HG03457 (cell line): ENCODE results near the gene SARM1.
A peak's percentile ranks its signal among the peaks of the same experiment; 100 is the strongest.
"Not testable (repeated sequence)": the region's sequence is repeated elsewhere in the genome, so short reads cannot be mapped to it uniquely, and the experiment has no call there.

Experiments
- ATAC-seq: cut with Tn5 transposase; IDR thresholded peaks from one replicate; pipeline ENCODE4 v1.9.1; 2021; ENCODE audit warnings: moderate number of reproducible peaks; ENCODE audit not compliant: unreplicated experiment

The SARM1 gene

DNA sequence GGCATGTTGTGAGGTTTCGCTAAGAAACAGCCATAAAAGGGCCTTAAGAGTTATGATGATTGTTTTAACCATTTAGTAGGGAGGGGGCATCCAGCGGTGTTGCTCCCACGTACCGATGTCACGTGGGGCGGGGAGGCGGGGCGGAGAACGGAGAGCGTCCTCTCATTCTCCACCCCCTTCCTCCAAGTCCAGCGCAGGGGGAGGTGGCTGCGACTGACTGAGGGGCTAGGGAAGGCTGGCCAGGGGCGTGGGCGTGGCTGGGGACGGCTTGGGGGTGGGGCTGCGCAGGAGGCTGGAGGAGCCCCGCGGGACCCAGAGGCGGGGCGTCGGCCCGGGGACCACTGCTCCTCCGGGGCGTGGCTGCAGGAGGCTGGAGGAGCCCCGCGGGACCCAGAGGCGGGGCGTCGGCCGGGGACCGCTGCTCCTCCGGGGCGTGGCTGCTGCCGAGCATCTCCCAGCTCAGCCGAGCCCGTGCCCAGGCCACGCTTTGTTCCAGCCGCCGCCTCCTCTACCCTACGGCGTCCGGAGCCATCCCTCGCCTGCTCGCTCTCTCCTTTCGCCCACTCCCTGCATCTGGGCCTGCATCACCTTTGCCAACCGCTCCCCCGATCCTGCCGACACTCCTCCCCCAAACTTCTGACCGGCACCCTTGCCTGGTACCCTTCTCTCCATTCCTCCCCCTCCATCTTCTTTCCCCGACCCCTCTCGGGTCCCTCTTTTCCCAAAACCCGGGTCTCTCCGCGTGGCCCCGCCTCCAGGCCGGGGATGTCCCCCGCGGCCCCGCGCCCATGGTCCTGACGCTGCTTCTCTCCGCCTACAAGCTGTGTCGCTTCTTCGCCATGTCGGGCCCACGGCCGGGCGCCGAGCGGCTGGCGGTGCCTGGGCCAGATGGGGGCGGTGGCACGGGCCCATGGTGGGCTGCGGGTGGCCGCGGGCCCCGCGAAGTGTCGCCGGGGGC, at the start of gene SARM1:
Gene SARM1 (plus strand): TSS at position 450 of the 958 bp plus-strand sequence. CDS start 339 bp downstream, at position 789.
- no peak for ATAC-seq

DNA sequence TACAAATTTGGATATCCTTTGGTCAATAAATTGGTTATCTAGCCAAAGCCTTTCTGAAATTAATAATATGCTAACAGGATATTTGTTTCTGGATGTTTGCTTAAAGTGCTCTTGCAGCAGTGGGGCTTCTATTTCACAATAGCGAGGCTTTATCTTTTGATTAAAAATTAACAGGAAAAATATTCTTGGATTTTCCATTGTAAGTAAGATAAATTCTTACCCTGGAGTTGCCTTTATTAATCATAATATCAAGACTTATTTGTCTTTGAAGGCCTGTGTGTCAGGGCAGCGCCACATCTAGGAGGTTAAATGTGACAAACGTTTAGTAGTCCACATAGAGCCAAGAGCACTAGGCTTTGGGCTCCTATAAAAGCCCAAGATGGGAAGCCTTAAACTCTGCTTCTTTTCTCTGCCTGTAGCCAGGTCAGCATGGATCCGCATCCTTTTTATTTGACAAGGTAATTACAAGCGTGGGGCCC, 47.2 kb upstream of the SARM1 start:
- no peak for ATAC-seq

DNA sequence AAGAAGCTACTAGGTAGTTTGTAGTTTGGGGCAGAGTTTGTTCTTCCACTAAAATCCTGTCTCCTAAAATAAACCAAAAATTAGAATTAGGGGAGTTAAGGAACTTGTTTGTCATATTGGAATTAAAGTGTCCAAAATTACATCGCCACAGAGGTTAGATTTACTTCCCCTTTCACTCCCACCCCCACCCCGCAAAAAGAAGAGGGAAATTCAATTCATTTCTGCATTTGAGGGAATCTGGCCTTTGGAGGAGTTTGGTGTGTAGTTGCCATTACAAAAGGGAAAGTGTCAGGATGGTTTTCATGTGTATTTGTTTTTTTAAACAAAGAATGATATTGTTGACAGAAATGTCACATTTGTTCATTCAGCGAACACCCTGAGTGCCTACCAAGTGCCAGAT, 46.7 kb upstream of the SARM1 start:
- no peak for ATAC-seq

DNA sequence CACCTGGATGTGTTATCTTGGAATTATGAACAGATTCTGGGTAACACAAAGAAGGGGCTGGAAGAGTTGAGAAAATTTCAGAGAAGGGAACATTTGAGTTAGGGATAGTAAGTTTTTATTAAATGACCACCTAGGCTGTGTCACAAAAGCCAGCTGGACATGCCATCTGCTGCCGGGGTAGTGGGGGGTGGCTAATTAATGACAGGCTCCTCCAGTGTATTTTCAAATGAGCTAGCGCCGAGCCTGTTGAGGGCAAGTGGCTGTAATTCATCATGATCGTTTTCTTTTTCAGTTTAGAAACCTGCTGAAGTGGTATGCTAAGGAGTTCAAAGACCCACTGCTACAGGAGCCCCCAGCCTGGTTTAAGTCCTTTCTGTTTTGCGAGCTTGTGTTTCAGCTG, 46.3 kb upstream of the SARM1 start:
- ATAC-seq, result no peak

DNA sequence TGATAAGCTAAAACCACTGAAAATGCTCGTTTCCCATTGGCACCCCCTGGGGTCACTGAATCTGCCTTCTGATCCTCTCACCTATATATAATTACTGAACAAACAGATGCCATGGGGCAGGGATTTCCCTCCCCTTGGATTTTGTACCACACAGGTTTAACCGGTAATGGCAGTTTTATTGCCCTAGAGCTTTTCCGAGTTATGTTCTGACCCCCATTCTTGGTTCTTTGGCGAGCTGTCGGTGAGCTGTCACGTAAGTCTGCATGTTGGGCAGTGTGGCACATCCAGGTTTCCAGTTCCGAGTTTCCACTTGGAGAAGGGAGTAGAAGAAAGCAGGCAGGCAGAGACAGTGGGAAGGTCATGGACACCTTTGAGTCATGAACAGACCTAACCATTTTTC, 45.4 kb upstream of the SARM1 start:
- ATAC-seq, result no peak

DNA sequence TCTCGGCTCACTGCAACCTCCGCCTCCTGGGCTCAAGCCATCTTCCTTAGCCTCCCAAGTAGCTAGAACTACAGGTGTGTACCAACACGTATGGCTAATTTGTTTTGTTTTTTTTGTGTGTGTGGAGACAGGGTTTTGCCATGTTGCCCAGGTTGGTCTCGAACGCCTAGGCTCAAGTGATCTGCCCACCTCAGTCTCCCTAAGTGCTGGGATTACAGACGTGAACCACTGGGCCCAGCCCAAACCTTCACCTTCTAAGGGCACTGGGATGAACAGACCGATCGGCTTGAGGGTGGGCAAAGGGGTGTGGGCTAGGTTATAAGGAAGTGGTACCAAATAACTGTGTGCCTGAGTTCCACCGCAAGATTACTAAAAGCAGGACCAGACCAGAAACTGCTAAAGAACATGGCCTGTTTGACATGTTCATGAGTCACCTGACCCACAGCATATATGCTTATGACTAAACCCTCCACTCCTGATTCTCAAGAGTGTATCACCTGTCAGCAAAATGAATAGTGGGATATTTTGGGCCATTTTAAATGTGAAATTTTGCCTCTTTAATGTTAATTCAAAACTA, 44.4 kb upstream of the SARM1 start:
- ATAC-seq, result no peak

DNA sequence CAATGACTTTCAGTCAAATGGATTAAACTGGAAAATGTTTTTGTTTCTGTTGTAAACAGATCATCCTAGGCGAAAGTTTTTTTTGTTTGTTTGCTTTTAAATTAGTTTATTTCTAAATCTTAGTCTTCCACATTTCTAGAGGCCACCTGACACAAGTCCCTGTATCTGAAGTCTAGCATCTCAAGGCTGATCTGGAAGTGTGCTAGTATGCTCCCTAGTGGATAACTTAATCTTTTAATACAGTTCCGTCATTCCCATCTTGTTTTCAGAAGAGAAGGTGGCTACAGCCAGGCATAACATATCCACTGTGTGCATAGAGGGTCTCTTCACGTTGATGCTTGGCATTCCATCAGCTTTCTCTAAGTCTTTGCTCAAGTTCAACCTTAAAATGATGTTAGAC, 43.8 kb upstream of the SARM1 start:
- no peak for ATAC-seq

DNA sequence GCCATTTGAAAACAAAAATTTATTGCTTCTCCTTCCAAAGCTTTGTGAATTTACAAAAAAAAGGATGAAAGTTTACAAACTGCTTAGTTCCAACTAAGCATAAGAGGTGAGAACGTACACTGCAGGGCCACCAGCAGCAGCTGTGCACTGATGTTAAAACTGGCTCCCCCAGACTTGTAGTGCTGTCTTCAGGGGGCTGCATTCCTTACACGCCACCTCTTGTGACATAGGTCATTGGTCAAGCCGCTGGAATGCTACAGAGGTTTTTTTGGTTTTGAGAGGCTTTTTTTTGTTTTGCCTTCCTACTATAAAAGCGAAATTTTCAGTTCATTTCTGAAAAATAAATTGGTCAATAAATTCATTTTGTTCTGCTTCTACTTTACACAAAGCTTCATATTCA, 43.2 kb upstream of the SARM1 start:
- no peak for ATAC-seq

DNA sequence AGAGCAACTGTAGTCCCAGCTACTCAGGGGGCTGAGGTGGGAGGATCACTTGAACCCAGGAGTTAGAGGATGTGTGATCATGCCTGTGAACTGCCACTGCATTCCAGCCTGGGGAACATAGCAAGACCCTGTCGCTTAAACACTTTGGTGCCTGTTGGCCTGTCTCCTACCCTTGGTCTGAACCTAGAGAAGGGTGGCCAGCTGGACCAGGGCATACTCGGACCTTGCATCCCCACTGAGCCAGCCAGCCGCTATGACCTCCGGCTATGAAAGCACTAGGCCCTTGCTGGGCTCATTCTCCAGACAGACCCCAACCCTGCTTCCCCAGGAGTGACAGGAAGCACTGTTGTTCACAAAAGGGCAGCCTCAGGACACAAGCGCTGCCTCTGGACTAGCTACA, 40.8 kb upstream of the SARM1 start:
- ATAC-seq, result no peak

DNA sequence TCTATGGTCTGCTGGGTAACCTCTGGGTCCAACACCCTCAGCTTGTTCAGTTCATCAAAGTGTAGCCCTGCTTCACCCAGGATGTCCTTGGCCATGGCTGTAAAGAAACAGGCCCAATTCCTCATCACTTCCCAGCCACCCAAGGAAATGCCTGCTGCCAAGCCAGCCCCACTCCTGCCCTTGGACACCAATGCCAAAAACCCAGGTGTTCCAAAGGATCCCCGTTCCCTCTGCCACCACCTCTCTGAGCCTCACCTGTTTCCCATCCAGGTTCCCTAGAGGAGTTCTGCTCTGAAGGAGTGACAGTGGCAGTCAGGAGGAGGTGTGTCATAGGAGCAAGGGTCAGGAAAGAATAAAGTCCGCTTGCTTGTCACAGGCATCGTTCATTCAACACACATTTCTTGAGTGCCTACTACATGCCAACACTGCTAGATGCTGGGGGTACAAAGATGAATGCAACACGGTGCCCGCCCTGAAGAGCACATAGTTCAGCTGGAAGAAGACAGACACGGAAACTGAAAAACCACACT, 39.5 kb upstream of the SARM1 start:
- ATAC-seq, result no peak

DNA sequence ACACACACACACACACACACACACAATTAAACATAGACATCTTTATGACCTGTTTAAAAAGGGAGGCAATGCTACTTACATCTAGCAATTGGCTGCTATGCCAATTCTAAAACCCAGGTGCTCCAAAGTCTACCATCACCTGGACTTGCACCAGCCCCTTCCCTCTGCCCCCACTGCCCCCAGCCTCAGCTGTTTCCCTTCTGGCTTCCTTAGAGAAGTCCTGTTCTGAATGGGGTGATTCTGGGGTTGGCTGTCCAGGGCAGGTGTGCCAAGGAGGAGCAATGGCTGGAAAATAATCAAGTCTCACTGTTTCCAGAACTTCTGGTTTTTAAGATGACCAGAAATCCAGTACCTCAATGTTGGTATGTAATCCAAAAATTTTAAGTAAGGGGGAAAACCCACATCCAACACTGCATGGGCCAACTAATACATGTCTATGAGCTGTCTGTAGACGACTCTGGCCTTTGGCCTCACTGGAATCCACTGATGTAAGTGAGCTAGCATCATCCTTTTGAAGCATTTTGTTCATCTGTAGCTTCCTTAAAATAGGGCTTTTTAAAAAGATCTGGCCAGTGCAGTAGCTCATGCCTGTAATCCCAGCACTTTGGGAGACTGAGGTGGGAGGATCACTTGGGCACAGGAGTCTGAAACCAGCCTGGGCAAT, 38.3 kb upstream of the SARM1 start:
- no peak for ATAC-seq

DNA sequence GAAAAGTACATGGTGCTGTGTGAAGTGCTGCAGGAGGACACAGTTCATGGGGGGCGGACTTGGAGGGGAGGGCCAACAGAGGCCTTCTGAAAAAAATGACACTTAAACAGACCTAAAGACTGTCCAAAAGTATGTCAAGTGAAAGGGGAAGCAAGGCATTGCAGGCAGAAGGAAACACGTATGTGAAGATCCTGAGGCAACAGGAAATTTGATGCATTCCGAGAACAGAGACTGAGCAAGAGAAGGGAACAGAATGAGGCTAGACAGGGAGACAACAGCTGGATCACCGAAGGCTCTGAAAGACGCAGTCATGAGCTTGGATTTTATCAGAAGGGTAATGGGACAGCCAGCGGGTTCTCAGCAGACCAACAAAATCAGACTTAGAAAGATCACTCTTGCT, 37.3 kb upstream of the SARM1 start:
- ATAC-seq, result no peak

DNA sequence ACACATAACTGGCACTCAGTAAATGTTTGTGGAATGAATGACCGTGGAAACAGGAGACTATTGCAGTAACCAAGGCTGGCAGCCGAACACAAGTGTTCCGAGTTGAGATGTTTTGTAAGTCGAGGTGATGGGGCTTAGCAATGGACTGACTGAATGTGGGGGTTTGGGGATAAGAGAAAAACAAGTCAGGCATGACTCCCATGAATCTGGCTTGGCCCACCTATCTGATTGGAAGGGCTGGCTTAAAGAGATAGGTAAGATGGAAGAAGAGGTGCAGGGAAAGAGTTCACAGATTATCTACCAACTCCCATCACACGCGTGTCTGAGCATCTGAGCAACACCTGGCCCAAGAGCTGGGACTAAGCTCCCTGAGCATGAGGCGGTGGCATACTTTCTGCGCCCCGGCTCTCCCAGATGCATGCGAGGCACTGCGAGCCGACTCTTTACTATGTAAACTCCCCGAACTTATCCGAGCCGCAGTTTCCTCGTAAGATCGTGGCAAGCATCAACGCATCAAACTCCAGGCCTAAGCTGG, 36.8 kb upstream of the SARM1 start:
- no peak for ATAC-seq

DNA sequence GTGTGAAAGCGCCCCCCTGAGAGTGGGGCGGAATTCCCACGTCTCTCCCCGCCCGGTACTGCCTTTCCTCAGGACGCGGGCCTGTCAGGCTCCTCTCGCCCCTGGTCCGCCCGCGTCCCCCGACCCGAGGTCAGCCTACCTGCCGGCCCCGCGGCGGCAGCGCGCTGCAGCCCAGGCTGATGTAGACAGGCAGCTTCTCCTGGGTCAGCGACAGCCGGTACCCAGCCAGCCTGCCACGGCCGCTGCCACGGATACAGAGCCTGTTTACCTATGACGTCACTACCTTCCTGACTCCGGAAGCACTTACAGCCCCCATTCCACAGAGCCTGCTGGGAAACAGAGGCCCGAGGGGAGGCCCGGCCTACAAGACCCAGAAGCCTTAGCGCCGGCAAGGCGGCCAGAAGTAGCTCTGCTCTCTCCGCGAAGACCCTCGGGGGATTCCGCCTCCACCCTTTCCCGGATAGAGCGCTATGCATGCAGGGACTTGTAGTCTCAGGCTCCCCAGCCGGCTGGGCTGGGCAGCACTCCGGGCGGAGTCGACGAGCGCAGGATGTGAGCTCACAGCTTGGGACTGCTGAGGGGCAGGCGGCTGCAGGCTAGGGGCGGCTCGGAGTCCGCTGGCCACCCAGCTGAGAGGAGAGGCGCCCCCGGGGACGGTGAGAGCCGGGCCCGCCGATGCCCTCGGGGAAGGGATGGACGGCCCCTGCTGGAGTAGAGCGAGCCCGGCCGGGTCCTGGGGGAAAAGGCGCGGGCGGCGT, 36.1 kb upstream of the SARM1 start, which contains the start of the genes IFT20 and TNFAIP1:
Gene IFT20 (minus strand): TSS at position 272 of the 758 bp plus-strand sequence. CDS start 3,487 bp downstream, outside the sequence.
Gene TNFAIP1 (plus strand): TSS at position 561 of the 758 bp plus-strand sequence. CDS start 3,761 bp downstream, outside the sequence.
- peak; percentile 93 for ATAC-seq

DNA sequence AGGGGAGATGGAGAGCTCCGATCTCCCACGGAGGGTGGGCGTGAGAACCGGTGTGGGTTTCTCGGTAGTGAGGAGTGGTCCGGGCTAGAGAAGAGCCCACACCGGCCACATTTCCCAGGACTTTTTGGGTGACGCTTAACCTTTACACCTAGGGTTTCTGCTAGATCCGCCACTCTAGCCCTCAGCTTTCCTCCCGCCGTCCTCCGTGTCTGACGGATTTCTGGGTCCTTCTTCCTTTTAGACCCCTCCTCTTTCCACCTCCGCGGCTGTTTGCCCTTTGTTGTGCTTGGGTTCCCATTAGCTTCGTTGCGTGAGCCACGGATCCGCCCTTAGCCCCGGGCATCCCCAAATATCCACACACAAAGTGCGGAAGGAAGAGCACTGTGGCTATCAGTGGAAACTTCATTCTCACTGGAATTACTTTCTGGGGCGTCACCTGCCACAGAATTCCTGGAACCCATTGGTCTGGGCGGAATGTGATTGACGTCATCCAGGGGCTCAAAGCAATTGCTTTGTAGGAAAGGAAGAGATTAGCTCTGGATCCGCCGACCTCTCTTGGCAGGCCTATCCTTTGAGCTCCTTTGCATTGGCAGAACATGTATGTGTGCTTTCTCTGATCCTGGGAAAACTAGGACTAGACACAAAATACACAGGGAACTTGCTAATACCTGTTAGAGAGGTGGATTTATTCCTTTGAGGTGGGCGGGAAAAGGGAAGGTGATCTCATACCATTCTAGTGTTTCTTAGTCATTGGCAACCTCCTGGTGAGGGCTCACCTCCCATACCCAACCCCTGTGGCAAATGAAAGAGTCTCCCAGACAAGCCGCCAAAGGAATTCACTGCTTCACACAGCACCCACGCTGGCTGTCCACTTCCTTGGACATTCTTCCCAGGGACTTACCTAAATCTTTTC, 35.3 kb upstream of the SARM1 start:
- no peak for ATAC-seq

DNA sequence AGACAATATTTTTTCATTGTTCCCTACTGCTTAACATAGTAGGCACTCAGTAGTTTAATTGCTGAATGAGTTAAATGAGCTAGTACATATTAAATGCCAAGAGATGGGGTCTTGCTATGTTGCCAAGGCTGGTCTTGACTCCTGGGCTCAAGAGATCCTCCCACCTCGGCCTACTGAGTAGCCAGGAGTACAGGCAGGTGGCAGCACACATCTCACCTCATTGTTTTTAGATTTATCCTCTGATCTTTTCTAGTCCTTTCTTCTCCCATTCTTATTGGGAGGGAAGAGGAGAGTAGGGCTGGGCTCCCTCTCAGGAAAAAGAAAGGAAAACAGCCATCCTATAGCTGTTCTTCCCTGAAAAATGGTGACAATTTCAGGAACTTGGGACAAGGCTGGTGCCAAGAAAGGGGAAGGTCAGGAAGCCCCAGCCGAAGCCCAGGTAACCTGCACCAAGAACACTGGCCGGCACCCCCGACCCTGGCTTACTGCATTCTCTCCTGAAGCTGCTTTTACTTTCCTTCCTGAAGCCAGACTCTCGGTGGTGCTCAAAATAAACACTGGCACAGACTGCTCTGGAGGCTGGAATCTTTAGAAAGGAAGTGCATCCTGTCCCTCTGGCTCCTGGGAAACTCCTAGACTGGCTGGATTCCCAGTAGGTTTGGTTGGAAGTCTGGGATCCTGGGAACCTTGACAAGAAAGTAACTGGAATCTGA, 33.3 kb upstream of the SARM1 start:
- no peak for ATAC-seq

DNA sequence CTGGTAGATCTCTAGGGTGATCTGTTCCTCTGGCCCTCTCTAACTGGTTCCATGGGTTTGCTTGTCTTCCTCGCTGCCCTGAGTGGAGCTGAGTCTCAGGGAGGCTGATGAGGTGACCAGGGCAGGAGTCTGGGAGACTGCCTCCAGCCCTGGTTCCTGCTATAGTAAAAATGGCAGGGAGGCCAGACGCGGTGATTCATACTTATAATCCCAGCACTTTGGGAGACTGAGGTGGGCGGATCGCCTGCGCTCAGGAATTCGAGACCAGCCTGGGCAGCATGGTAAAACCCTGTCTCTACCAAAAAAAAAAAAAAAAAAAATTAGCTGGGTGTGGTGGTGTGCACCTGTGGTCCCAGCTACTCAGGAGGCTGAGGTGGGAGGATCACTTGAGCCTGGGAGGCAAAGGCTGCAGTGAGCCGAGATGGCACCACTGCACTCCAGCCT, 32.7 kb upstream of the SARM1 start:
- not testable (repeated sequence) for ATAC-seq

DNA sequence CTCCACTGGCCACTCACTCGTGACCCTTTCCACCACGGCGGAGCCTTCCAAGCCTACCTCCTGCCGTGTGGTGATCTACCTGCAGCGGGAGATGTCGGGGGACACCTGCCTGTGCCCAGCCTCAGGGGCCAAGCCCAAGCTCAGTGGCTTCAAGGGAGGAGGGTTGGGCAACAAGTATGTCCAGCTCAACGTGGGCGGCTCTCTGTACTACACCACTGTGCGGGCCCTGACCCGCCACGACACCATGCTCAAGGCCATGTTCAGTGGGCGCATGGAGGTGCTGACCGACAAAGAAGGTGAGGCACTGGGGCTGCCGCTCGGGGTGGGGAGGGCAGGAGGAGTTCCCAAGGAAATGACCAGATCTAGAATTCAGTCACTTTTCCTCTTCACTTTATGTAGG, 32.1 kb upstream of the SARM1 start:
- ATAC-seq, result no peak
